Measurements from ENCODE around the gene LRRC17. TPM values are rescaled to one million over a fixed set of nuclear protein-coding genes. Genes with fewer than 3 reads are reported as not detected.

LRRC17 gene
- total RNA-seq, 2 donors from 2014 or later = 22.3 to 24.6 TPM

DNA sequence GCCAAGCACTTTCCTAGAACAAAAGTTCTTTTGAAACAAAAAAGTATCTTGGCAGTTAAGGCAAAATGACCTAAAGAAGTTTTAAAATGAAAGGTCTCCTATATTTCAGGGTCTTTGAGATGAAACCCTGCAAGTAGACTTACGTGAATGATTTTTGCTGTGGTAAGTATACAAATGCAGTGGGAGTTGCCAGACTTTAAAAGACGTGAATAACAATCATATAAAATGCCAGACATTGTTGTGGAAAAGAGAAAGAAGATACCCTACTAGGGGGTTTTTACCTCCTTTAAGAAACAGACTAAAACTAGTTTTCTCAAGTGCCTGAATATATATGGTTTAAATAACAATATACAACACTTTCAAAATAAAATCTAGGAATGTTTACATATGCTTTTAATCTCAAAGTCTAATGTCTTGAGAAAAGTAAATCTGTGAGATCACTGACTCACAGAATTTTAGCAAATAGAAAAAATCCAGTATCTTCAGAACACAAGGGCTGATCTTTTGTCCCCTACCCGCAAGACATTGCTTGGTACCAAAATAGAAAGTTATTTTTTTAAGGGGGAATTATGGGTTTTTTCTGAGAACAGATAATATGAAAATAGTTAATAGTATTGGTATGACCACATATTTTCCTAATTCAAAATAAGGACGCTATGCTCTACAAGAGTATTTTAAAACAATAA lies 29.5 kb downstream of the LRRC17 start:
- Histone ChIP-seq H3K36me3 (peaks cover 9% of the 10 kb centered on the region), H3K27ac (peak overlapping the region in 1 of 2 donors; percentile 37), H3K27me3 (replicated peaks; ENCODE audit: insufficient read depth) (no peaks in the 10 kb centered on the region), H3K4me3 (peak overlapping the region; percentile 53), H3K4me1 (ENCODE audit: control insufficient read depth in 1 of 2, low read depth in 2 of 2) (peaks cover 25 to 71% of the 10 kb centered on the region in 2 donors), H3K9me3 (no peaks in the 10 kb centered on the region)
- DNase-seq (ENCODE audit: low spot score) (no peak), ATAC-seq (ENCODE audit: insufficient number of reproducible peaks, low FRiP score, low read depth) (no peak)
- TF ChIP-seq, protein P1, sequence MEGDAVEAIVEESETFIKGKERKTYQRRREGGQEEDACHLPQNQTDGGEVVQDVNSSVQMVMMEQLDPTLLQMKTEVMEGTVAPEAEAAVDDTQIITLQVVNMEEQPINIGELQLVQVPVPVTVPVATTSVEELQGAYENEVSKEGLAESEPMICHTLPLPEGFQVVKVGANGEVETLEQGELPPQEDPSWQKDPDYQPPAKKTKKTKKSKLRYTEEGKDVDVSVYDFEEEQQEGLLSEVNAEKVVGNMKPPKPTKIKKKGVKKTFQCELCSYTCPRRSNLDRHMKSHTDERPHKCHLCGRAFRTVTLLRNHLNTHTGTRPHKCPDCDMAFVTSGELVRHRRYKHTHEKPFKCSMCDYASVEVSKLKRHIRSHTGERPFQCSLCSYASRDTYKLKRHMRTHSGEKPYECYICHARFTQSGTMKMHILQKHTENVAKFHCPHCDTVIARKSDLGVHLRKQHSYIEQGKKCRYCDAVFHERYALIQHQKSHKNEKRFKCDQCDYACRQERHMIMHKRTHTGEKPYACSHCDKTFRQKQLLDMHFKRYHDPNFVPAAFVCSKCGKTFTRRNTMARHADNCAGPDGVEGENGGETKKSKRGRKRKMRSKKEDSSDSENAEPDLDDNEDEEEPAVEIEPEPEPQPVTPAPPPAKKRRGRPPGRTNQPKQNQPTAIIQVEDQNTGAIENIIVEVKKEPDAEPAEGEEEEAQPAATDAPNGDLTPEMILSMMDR (IDR thresholded peaks at IDR 0.05) = no peak

DNA sequence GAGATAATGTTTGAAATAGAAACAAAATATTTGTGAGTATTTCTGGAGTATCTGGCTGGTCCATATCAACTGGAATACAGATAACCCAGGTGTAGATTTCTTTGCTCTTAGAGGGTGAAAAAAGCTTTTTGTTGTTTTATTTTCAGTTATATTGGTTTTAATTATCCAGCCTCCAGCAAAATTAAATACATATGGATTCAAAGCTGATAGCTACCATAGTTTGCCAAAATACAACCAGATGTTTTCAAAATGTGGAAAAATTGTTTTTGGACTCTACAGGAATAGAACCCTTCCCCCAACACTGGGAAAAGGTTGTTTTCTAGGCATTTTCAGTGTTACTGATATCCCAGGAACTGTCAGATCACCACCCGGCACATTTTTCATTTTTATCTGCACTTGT lies 30.1 kb downstream of the LRRC17 start:
- Histone ChIP-seq H3K9me3 (no peaks in the 10 kb centered on the region), H3K4me1 (ENCODE audit: control insufficient read depth in 1 of 2, low read depth in 2 of 2) (peaks cover 25 to 65% of the 10 kb centered on the region in 2 donors), H3K27ac (peak overlapping the region in 1 of 2 donors; percentile 37), H3K4me3 (peak overlapping the region; percentile 53), H3K36me3 (peaks cover 9% of the 10 kb centered on the region), H3K27me3 (replicated peaks; ENCODE audit: insufficient read depth) (no peaks in the 10 kb centered on the region)
- no peak for ATAC-seq (ENCODE audit: insufficient number of reproducible peaks, low FRiP score, low read depth)
- DNase-seq (ENCODE audit: low spot score) = no peak
- TF ChIP-seq, protein P1 (IDR thresholded peaks at IDR 0.05) = no peak

GRCh38 chr7:102943423-102944169 lies 30.8 kb downstream of the LRRC17 start:
- DNase-seq (ENCODE audit: low spot score) = no peak
- no peak for ATAC-seq (ENCODE audit: insufficient number of reproducible peaks, low FRiP score, low read depth)
- TF ChIP-seq, protein P1 (IDR thresholded peaks at IDR 0.05) = no peak
- no peak overlapping the region for H3K4me3 ChIP-seq
- peaks cover 9% of the 10 kb centered on the region for H3K36me3 ChIP-seq
- H3K27me3 ChIP-seq (replicated peaks; ENCODE audit: insufficient read depth) = no peaks in the 10 kb centered on the region
- no peak overlapping the region for H3K27ac ChIP-seq
- H3K9me3 ChIP-seq = no peaks in the 10 kb centered on the region
- peaks cover 20 to 58% of the 10 kb centered on the region in 2 donors for H3K4me1 ChIP-seq (ENCODE audit: control insufficient read depth in 1 of 2, low read depth in 2 of 2)

- H3K4me3 ChIP-seq = no peak overlapping the region
- ATAC-seq (ENCODE audit: insufficient number of reproducible peaks, low FRiP score, low read depth) (no peak), DNase-seq (ENCODE audit: low spot score) (no peak)
- TF ChIP-seq, protein P1 (IDR thresholded peaks at IDR 0.05) = no peak
- peaks cover 9% of the 10 kb centered on the region for H3K36me3 ChIP-seq
- no peak overlapping the region for H3K27ac ChIP-seq
- peaks cover 14 to 51% of the 10 kb centered on the region in 2 donors for H3K4me1 ChIP-seq (ENCODE audit: control insufficient read depth in 1 of 2, low read depth in 2 of 2)
- no peaks in the 10 kb centered on the region for H3K9me3 ChIP-seq
- H3K27me3 ChIP-seq (replicated peaks; ENCODE audit: insufficient read depth) = no peaks in the 10 kb centered on the region
These were observed 31.4 kb downstream of the LRRC17 start for GRCh38 chr7:102944241-102944640.

GRCh38 chr7:102951839-102952238 lies 39.0 kb downstream of the LRRC17 start:
- Histone ChIP-seq H3K27ac (no peak overlapping the region), H3K4me3 (no peak overlapping the region), H3K4me1 (ENCODE audit: control insufficient read depth in 1 of 2, low read depth in 2 of 2) (peaks cover 0 to 3% of the 10 kb centered on the region in 2 donors), H3K27me3 (replicated peaks; ENCODE audit: insufficient read depth) (no peaks in the 10 kb centered on the region), H3K36me3 (no peaks in the 10 kb centered on the region), H3K9me3 (no peaks in the 10 kb centered on the region)
- DNase-seq (ENCODE audit: low spot score) = no peak
- TF ChIP-seq, protein P1 (IDR thresholded peaks at IDR 0.05) = no peak
- no peak for ATAC-seq (ENCODE audit: insufficient number of reproducible peaks, low FRiP score, low read depth)
